Myocyte (in vitro differentiated cells): Measurements from ENCODE around the gene ANO3. TPM values are rescaled to one million over a fixed set of nuclear protein-coding genes. Genes with fewer than 3 reads are reported as not detected.
"Not testable (repeated sequence)": the region's sequence is repeated elsewhere in the genome, so short reads cannot be mapped to it uniquely, and the experiment has no call there.

ENCODE experiments used
- DNase-seq: peaks from one replicate; pipeline ENCODE4 v3.0.0-alpha.2; 2012; ENCODE audit warnings: low read depth
- polyA plus RNA-seq: library from polyadenylated mRNA; unstranded; fragments of >200 nt; gene quantifications from one replicate; pipeline ENCODE4 v1.2.1, GENCODE V29; 2012; ENCODE audit warnings: missing spikeins
- total RNA-seq: library from RNA; depleted of rRNA; stranded (reverse); fragments of >200 nt; gene quantifications from 2 replicates; pipeline ENCODE4 v1.2.3, GENCODE V29; 2014

The ANO3 gene
- not detected in 2 replicates for total RNA-seq
- not detected for polyA plus RNA-seq

GRCh38 chr11:26331911-26332571 lies at the start of gene ANO3:
Gene ANO3, plus strand, starts transcription at chr11:26332130. Its CDS starts 146 bp downstream, at chr11:26332276.
- peak; percentile 75 for DNase-seq

DNA sequence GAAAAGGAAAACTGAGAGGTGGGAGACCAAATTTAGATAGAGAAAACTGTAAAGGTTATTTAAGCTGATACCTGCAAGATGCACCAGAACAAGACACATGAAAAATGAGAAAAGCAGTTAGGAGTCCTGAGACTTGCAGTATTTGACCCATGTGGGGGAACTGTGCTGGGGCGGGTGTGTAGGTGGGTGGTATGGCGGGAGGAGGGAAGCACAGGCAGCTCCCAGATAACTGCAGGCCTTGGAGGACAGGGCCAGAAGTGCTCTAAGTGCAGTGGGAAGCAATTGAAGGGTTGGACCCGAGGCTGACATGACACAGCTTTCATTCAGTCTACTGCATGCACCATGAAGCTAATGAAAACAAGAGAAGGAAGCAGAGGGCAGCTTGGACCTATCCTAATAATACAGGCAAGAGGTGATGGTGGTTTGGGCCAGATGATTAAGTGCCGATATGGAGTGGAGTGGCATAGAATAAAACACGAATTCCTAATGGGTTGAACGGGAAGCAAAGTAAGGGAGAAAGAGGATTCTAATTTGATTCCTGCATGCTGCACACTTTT lies 48.0 kb upstream of the ANO3 start:
- no peak for DNase-seq

DNA sequence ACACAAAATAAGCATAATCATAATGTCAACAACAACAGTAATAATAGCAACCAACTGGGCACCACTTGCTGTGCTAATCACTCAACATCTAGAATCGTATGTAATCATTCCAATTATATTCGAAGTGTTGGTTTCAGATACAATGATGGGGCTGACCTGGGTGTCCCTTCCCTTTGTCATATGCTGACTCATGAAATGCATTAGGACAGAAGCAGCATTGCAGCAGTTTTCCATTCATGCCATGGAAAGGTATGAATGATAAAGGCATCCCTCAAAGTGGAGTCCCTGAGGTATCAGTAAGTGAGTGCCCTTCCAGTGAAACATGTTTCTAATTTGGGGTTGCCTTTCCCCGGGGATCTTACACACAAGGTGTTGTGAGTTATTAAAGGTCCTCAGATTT lies 46.3 kb upstream of the ANO3 start:
- DNase-seq: no peak

- peak; percentile 19 for DNase-seq
Measured at GRCh38 chr11:26286472-26287066, 45.4 kb upstream of the ANO3 start.

DNA sequence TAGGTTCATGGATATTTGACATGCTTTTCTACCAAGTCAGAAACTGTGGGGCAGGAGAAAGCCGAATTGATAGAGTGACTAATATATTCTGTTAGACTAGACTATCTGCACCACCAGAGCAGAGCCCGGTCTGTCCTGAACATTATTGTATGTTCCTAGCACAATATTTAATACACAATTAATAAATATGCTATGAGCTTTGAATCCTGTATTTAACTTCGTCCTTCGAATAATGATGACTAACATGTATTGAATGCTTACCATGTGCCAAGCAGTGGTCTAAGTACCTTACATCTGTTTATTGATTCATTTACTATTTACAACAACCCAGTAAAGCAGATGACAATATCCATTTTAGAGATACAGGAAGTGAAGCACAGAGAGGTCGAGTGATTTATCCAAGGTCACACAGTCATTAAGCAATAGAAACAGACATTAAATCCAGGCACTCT lies 44.8 kb upstream of the ANO3 start:
- DNase-seq: no peak

- DNase-seq: peak; percentile 55
Measured at GRCh38 chr11:26297189-26297975, 34.5 kb upstream of the ANO3 start.

DNA sequence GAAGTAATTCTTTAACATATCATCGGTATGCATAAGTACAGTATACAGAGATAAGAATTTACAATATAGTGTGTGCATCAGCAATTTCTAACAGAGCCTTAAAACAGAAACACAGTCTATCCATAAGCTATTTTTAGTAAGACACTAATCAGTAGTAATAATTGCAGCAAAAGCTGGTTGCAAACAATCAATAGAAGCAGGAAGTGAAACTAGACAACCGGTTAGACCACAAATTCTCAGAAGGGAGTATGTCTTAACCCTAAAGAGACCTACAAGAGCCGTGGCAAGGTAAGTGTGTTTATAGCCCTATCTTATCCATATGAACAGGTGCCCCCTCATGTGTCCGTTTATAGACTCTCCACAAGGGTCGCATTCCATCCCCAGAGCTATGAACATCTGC lies 15.6 kb upstream of the ANO3 start:
- DNase-seq: not testable (repeated sequence)

DNA sequence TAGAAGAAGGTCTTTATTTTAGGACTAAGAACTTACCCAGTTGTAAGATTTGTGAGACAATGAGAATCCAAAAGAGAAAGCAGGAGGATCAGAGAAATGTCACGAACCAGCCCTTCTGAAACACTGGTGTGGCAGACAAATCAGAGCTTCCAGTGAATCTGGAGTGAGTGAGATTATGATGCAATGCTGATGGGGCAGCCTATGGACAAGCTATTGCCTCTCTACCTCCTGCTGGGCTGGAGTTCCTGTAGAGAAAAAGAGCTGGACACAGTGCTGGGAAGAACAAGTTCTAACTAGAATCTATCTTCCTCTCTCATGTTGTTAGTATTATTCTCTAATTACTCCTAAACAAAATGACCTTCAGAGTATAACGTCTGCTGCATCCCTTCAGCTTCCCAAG lies 12.0 kb upstream of the ANO3 start:
- DNase-seq: no peak

- no peak for DNase-seq
Measured at GRCh38 chr11:26321516-26321915, 10.4 kb upstream of the ANO3 start.

DNA sequence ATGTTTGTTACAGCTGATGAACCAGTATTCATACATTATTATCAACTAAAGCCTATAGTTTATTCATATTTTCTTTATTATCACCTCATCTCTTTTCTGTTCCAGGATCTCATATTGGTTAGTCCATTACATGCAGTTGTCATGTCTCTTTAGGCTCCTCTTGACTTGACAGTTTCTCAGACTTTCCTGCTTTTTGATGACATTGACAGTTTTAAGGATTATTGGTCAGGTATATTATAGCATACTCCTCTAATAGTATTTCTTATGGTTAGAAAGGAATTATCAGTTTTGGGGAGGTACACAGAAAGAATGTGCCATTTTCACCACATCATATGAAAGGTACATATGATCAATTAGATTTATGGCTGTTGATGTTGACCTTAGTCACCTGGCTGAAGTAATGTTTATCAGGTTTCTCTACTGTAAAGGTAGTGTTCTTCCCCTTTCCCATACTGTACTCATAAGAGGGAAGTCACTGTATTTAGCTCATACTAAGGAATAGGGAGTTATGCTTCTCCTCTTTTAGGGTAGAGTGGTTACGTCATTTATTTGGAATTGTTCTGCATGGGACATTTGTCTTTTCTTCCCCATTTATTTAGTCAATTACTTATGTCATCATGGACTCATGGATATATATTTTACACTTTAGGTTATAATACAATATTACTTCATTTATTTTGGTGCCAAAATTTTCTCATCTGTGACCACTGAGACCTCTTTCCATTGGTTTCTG lies 9.4 kb upstream of the ANO3 start:
- DNase-seq: no peak

DNA sequence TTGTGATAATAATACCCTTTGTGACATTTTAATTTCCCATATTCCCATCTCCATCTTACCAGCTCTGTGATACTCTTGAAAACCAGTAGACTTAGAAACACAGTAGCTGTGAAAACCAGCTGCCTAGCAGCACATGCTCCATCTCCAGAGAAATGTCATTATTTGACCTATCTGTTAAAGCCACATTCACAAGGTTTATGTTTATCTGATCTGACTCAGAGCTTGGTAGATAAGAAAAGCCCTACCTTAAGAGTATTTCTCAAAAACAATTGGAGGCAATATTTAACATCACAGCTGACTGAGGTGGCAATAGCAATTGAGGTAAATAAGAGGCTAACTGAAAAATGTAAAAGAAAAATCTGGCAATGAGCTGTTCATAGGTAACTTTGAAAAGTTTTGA lies 8.1 kb upstream of the ANO3 start:
- DNase-seq: no peak

- DNase-seq: no peak
Measured at GRCh38 chr11:26324270-26324669, 7.7 kb upstream of the ANO3 start.

DNA sequence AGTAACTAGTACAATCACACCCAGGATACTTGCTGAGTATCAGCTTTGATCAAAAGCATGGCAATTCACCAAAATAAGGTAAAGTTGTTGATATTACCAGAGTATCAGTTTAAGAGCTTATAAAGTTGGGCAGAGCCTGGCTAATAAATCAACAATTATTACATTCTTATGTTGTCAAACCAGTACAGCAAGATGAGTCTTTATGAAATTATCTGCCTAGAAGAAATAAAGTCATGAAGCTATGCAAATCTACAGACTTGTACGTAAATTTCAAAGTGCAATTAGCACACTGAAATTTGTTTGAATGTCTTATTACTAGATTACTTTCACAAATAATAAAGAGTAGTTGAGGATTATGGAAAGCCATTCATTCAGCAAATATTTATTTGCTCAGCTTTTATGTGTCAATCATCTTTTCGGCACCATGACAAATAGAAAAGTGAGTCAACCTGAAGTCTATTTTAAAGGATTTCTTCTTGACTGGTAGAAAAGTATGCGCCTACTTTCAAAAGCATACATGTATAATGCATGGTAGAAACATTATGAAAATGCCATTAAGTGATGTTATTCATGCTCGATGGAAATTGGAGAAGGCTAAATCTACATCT lies 5.0 kb upstream of the ANO3 start:
- no peak for DNase-seq

DNA sequence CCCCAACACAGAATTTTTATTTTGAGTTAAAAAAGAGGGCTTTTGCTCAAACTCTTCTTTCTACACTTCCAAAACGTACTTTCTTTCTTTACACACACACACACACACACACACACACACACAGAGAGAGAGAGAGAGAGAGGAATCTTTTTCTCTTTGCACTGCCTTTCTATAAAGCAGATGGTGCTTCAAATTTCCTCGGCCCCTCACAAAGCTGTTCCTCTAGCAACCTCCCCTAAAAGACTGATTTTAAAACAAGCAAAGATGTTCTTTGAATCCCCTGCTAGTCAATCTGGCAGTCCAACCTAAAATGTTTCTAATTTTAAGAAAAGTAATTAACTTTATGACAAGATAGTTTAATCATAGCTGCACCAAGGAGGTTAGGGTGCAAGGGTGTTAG lies 2.7 kb upstream of the ANO3 start:
- no peak for DNase-seq

- no peak for DNase-seq
Measured at GRCh38 chr11:26330262-26330661, 1.7 kb upstream of the ANO3 start.

GRCh38 chr11:26332572-26332915 lies 614 bp downstream of the ANO3 start:
- no peak for DNase-seq

- no peak for DNase-seq
Measured at GRCh38 chr11:26333906-26334305, 2.0 kb downstream of the ANO3 start.

DNA sequence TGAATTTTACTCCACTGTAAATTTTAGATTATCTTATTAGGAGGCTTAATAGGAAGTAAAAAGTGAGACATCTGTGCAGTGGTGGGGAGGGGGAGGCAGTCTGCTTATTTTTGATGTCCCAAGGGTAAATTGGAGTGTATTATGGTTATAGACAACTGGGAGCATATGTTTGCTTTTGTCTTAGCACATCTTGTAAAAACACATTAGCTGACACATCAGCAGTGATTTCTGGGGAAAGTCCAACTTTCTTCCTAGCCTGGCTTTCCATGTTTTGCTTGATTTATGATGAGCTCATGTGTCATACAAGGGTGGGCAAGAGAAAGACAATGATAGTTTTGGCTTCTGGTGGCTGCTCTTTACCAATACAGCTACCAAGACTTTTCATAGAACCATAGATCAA lies 4.0 kb downstream of the ANO3 start:
- DNase-seq: no peak

- no peak for DNase-seq
Measured at GRCh38 chr11:26344647-26345046, 12.7 kb downstream of the ANO3 start.

GRCh38 chr11:26348776-26349175 lies 16.8 kb downstream of the ANO3 start:
- DNase-seq: no peak

GRCh38 chr11:26350002-26350401 lies 18.1 kb downstream of the ANO3 start:
- DNase-seq: no peak
